GM12873 (cell line): ENCODE data around the gene LRMDA.

ENCODE experiments used
- TF ChIP-seq, protein P1 (sequence below): IDR thresholded peaks from 2 replicates; pipeline ENCODE4 v1.5.1; 2012; ENCODE audit warnings: low read depth, mild to moderate bottlenecking, moderate library complexity, low read length, control low read depth; ENCODE audit not compliant: insufficient read depth; ENCODE audit errors: missing control alignments

LRMDA gene

DNA sequence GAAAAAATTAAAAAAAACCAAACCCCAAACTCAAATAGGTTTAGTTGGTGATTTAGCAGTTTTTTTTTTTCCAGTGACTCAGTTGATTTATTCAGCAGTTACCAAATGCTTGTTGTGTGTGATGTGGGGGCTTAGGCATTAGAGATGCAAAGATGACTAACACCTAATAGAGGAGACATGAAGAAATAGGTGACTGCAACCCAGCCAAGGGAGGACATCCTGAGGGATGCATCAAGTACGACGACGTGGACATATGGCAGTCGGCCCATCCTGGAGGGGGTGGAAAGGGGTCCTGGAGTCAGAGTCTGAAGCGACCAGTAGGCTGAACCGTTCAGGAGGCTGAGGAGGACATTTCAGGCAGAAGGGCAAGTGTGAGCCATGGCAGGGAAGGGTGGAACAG, 35.5 kb downstream of the LRMDA start:
- TF ChIP-seq, protein P1, sequence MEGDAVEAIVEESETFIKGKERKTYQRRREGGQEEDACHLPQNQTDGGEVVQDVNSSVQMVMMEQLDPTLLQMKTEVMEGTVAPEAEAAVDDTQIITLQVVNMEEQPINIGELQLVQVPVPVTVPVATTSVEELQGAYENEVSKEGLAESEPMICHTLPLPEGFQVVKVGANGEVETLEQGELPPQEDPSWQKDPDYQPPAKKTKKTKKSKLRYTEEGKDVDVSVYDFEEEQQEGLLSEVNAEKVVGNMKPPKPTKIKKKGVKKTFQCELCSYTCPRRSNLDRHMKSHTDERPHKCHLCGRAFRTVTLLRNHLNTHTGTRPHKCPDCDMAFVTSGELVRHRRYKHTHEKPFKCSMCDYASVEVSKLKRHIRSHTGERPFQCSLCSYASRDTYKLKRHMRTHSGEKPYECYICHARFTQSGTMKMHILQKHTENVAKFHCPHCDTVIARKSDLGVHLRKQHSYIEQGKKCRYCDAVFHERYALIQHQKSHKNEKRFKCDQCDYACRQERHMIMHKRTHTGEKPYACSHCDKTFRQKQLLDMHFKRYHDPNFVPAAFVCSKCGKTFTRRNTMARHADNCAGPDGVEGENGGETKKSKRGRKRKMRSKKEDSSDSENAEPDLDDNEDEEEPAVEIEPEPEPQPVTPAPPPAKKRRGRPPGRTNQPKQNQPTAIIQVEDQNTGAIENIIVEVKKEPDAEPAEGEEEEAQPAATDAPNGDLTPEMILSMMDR: no peak

DNA sequence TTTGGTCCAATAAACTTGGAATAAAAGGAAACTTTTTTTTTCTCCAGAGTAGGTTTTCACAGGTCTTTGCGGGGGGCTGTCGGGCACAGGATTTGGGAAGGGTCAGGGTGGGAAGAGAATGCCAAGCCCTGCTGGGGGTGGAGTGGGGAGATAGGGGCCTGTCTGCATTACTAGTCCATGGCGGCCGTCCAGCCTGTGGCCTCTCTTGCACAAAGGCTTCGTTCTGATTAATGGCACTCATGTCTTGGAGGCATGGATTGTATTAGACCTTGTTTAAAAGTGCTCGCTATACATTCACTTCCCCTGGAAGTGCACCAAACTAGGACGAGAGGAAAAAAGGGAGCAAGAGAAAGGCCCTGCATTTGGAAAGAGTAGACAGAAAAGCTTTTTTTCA, 37.2 kb downstream of the LRMDA start:
- TF ChIP-seq, protein P1: no peak

DNA sequence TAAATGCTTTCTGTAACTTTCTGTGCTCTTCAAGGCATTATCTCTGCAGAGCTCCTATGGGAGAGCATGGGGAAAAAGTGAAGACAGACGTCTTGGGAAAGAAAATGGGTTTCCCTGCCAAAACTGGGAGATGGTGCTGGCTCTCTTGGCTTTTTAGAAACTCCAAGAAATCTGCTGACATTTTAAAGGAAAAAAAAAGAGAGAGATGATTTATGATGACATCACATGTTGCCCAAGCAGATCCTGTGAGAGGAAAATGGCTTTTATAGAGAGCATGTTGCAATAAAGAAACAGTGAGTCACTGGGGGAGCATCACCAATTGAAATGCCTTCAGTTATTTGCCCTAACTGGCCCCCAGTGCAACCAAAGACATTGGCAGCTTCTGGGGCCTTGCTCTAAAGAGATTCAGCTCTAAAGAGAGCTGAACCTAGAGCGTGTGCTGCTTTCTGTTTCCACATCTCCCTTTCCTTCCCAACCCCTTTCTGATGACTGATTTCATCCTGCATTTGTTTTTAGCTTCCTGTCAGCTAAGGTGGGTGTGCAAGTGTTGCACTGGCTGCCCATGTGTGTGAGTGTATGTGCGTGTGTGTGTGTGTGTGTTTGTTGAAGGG, 37.7 kb downstream of the LRMDA start:
- TF ChIP-seq, protein P1: no peak

DNA sequence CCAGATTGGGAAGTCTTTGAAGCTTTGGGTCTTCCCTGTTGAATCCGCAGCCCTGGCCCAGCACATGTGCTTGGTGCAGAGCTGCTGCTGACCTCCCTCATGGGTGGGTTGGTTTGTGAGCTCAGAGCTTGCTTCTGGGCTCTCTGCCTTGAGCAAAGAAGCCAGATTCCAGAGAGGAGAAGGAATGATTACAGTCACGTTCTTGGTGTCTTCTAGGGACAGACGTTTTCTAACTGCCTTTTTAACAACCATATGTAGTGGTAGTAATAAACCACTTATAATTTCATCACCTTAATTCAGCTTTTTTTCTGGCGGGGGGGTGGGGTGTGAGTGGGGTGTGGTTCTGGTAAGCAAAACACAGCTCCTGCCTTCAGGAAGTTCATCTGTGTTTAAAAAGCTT, 39.5 kb downstream of the LRMDA start:
- TF ChIP-seq, protein P1: no peak

DNA sequence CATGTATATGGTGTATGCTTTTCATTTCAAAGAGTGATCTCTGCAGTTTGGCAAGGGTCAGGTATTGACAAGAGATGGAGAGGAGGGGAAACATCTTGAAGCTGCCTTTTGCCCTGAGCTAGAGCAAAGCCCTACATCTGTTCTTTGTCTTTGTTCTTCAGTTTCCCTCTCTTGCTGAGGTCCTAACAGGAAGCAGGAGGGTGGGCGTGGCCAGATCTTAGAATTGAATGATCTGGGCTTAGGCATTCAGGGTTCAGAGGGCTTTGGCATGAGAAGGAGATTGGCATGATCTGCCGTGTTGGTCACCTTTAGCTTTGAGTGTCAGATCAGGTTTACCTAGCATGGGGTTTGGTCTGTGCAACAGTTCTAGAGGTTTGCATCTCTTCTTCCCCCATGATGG, 41.3 kb downstream of the LRMDA start:
- TF ChIP-seq, protein P1: no peak

DNA sequence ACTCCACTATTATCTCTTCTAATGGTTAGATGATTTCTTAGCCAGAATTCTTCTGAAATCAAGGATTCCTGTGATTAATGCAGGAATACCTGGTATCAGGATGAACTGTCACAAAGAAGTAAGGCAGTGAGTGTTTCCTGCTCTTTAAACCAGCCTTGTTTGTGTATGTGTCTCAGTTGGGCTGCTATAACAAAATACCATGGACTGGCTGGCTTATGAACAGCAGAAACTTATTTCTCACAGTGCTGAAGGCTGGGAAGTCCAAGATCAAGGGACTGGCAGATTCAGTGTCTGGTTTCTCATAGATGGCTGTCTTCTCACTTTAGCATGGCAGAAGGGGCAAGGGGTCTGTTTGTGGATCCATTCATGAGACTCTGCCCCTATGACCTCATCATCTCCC, 42.7 kb downstream of the LRMDA start:
- TF ChIP-seq, protein P1: no peak

DNA sequence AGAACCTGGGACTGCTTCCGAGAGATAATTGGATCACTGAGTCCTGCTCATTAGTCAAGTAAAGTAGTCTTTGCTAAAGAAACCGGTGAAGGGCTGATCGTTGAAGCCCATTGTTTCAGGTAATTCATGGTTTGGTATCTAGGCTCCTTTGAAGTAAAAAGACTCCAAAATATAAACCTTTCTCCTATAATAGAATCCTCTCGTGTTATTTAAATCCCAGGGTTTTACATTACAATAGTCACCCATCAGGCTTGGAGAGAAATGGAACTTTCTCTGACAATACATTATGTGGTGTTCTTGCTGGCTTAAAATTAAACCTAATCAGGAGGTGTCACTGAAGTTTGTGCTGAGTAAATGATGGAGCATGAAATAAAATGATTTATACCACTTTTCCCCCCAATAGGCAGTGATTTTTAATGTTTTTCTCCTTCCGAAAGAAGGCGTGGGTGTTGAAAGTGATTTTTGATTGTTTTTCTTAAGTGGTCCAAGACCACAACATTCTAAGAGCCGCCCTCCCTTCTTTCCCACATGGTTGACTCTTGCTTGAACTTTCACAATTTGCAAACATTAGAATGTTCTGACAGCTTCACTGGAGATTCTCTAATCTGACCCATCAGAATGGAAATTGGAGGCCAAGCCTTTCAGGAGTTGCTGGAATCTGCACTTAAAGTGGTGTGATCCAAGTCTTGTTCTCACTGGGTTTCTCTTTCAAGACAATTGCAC, 44.2 kb downstream of the LRMDA start:
- TF ChIP-seq, protein P1: no peak
